Stimulated activated CD4-positive, alpha-beta T cell treated with anti-CD3 and anti-CD28 coated beads, Interleukin-4, amount 100 ng/mL, for 1 hour (primary cell): Measurements from ENCODE around the gene THBS4.

Source experiments
- DNase-seq: peaks from one replicate; pipeline ENCODE4 v3.0.0-alpha.2; 2020

Gene THBS4

GRCh38 chr5:80048084-80048780, 13.1 kb downstream of the THBS4 start:
- DNase-seq, result no peak

- no peak for DNase-seq
Observed at GRCh38 chr5:80052464-80052863, 17.3 kb downstream of the THBS4 start.

GRCh38 chr5:80054682-80055081, 19.5 kb downstream of the THBS4 start:
- DNase-seq, result no peak

- no peak for DNase-seq
Observed at GRCh38 chr5:80055491-80056170, 20.5 kb downstream of the THBS4 start.

- DNase-seq, result no peak
Observed at GRCh38 chr5:80057099-80057498, 22.0 kb downstream of the THBS4 start.

GRCh38 chr5:80057921-80058320, 22.8 kb downstream of the THBS4 start:
- DNase-seq, result no peak

GRCh38 chr5:80059354-80059980, 24.3 kb downstream of the THBS4 start:
- DNase-seq, result no peak

- DNase-seq, result no peak
Observed at GRCh38 chr5:80060966-80061365, 25.8 kb downstream of the THBS4 start.

- no peak for DNase-seq
Observed at GRCh38 chr5:80061547-80061946, 26.4 kb downstream of the THBS4 start.

- DNase-seq, result no peak
Observed at GRCh38 chr5:80064124-80064523, 29.0 kb downstream of the THBS4 start.

GRCh38 chr5:80067016-80067415, 31.9 kb downstream of the THBS4 start:
- DNase-seq, result no peak

GRCh38 chr5:80067531-80068245, 32.5 kb downstream of the THBS4 start:
- no peak for DNase-seq

- DNase-seq, result no peak
Observed at GRCh38 chr5:80068246-80068636, 33.1 kb downstream of the THBS4 start.

GRCh38 chr5:80068775-80069174, 33.6 kb downstream of the THBS4 start:
- no peak for DNase-seq

- DNase-seq, result no peak
Observed at GRCh38 chr5:80069251-80069800, 34.2 kb downstream of the THBS4 start.

GRCh38 chr5:80069918-80070318, 34.8 kb downstream of the THBS4 start:
- no peak for DNase-seq

- no peak for DNase-seq
Observed at GRCh38 chr5:80070338-80071056, 35.3 kb downstream of the THBS4 start.

GRCh38 chr5:80071510-80072021, 36.4 kb downstream of the THBS4 start:
- DNase-seq, result no peak

GRCh38 chr5:80072103-80073073, 37.2 kb downstream of the THBS4 start:
- no peak for DNase-seq

- DNase-seq, result no peak
Observed at GRCh38 chr5:80076131-80077050, 41.2 kb downstream of the THBS4 start.
